Jurkat, Clone E6-1 (cell line): ENCODE data around the gene ELAC1.
A peak's percentile ranks its signal among the peaks of the same experiment; 100 is the strongest.

Experiments used
- DNase-seq: peaks from one replicate; pipeline ENCODE4 v3.0.0-alpha.2; 2011; ENCODE audit warnings: low read depth, low spot score
- H3K4me3 ChIP-seq: 2 replicates; pipeline ENCODE4 v1.5.1; 2011; ENCODE audit warnings: mild to moderate bottlenecking, low read length, control low read depth, moderate library complexity

ELAC1 gene

DNA sequence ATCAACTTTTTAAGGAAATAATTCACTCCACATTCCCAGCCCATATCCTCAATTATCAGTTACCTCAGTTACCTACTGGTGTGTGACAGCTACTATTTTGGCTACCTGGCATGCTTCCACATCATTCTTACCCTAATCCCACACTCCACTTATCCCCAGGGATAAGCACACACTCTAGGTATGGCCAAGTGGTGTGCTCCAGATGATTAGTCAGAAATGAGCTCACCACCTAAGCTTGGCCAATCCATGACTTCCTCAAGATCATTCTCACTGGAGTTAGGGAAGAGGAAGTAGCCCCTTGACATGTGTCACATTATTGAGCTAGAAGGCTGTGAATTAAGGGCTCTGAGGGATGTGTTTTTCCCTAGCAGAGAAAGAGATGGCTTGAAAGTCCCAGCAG, 41.2 kb downstream of the ELAC1 start:
- no peak overlapping the region for H3K4me3 ChIP-seq
- no peak for DNase-seq

- H3K4me3 ChIP-seq = no peak overlapping the region
- no peak for DNase-seq
These were observed 42.4 kb downstream of the ELAC1 start for GRCh38 chr18:51010218-51010617.

DNA sequence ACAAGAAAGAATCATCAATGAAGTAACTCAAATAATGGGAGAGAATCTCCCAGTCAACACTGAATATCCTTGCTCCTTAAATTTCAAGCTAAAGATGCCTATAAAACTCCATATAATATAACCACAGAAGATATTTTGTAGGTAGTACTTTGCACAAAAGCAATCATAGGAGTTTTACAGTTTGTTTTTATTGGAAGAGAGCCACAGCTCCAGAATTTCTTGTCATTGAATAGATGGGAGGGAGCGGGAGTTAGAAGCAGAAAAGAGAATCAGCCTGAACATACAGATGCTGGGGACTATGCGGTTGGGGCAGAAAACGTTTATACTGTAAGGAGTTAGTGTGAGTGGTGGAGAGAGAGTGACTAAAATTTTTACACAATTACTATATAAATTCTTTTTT, 43.9 kb downstream of the ELAC1 start:
- DNase-seq = no peak
- no peak overlapping the region for H3K4me3 ChIP-seq

DNA sequence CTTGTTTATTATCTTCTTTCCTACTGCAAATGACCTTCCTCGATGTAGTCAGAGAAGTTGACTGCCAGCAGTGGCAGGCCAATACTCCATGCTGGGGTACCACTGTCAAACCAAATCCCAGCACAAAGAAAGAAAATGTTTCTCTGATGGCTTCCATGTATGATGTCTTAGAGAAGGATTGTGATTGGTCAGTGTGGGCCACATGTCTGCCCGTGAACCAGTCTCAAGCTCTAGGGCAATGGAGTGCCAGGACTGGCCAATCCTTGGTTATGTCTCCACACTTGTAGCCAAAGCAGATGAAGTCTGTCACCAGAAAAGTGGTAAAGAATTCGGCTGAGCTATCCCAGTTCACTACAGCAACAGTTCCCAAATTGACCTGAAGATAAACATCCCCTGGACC, 44.6 kb downstream of the ELAC1 start:
- no peak overlapping the region for H3K4me3 ChIP-seq
- no peak for DNase-seq

GRCh38 chr18:51013259-51013658, 45.4 kb downstream of the ELAC1 start:
- no peak overlapping the region for H3K4me3 ChIP-seq
- DNase-seq = no peak

GRCh38 chr18:51017140-51017879, 49.5 kb downstream of the ELAC1 start:
- no peak overlapping the region for H3K4me3 ChIP-seq
- no peak for DNase-seq

GRCh38 chr18:51020536-51020935, 52.7 kb downstream of the ELAC1 start:
- no peak for DNase-seq
- no peak overlapping the region for H3K4me3 ChIP-seq

- no peak for DNase-seq
These were observed 53.6 kb downstream of the ELAC1 start for GRCh38 chr18:51021226-51021965.

GRCh38 chr18:51025512-51025911, 57.7 kb downstream of the ELAC1 start:
- no peak for DNase-seq
- H3K4me3 ChIP-seq = no peak overlapping the region

More at GRCh38 chr18:51021226-51021965, 53.6 kb downstream of the ELAC1 start:
- H3K4me3 ChIP-seq = no peak overlapping the region

GRCh38 chr18:51028201-51028805, 60.5 kb downstream of the ELAC1 start:
- DNase-seq = peak; percentile 46
- H3K4me3 ChIP-seq = no peak overlapping the region

- peak overlapping the region; percentile 81 for H3K4me3 ChIP-seq
- DNase-seq = no peak
These were observed 61.5 kb downstream of the ELAC1 start for GRCh38 chr18:51029378-51029693.

GRCh38 chr18:51029694-51030536, 62.1 kb downstream of the ELAC1 start, which contains the start of gene SMAD4:
TSS of gene SMAD4 (plus strand) at chr18:51030213. CDS start at chr18:51047047, 16,834 bp downstream.
- H3K4me3 ChIP-seq = peak within 1 kb of the TSS; percentile 81
- peak; percentile 91 for DNase-seq

GRCh38 chr18:51030537-51031258, 62.9 kb downstream of the ELAC1 start:
- DNase-seq = no peak
- H3K4me3 ChIP-seq = peak overlapping the region; percentile 81

DNA sequence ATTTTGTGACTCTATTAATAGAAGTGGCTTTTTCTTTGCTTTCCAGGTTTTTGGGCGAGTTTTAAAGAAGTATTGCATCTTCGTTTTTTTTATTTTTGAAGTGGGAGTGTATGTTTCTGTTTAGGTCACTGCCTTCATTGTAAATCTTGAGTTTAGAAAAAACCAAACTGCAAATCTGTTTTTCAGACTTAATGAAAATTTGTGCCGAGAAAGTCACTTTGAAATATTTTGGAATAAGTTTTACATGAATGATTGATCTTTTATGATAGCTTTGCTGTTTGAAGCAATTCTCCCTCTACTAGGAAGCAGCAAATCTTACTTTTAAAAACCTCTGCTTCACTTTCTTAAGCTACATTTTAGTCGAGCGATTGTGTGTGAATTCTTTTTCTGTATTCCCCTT, 64.4 kb downstream of the ELAC1 start:
- DNase-seq = no peak
- no peak overlapping the region for H3K4me3 ChIP-seq

GRCh38 chr18:51037230-51037629, 69.4 kb downstream of the ELAC1 start:
- no peak overlapping the region for H3K4me3 ChIP-seq
- no peak for DNase-seq
